Inflammatory macrophage (primary cell): ENCODE results near the gene RALGAPA2.

Experiments used
- DNase-seq, 2 donors: peaks; one replicate each; pipeline ENCODE4 v3.0.0-alpha.2; 2020 to 2022

Gene RALGAPA2

DNA sequence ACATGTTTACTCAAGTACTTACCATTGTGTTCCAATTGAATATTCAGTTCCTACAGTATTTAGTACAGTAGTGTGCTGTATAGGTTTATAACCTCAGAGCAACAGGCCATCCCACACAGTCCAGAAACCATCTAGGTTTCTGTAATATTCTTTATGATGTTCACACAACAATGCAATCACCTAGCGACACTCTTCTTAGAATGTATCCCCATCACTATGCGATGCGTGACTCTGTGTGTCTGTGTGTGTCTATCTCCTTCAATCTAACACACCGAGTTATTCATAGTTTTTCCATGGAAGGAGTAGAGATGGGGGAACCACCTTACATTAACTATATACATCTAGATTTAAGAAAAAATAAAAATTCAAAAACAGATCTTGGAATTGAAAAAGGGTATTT, 182.8 kb downstream of the RALGAPA2 start:
- DNase-seq: no peak

DNA sequence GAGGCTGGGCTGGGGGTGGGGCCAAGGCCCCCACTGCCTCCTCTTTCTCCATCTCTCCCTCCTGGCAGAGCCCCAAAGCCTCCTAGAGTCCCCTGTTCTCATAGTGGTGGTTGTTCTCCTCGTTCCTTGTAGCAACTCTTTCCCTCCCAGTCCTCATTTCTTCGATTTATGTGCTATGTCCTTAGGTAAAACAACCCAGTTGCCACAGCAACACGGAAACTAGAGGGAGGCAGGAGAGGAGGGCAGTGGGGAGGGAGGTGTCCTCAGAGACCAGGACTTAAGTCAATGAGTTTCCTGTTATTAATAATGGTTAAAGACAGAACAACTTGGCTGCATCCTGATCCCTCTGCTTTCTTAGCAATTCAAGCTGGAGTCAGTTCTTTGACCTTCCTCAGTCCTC, 183.6 kb downstream of the RALGAPA2 start:
- no peak for DNase-seq

DNA sequence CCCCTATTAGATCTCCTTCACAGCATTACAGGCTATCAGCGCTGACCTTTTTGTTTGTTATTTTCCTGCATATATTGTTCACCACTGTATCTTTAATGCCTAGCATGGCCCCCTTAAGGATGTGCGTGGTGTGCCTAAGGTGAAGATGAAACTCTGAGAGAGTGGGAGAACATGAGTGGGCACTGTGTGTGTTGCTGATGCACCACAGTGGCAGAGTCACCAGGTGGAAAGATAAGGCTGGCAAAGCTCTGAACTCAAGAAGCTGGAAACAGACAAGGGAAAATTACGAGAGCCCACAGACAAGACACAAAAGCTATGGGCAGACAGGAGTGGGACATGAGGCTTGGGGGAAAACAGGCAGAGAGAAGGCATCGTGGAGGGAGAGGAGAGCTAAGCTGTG, 184.8 kb downstream of the RALGAPA2 start:
- no peak for DNase-seq

DNA sequence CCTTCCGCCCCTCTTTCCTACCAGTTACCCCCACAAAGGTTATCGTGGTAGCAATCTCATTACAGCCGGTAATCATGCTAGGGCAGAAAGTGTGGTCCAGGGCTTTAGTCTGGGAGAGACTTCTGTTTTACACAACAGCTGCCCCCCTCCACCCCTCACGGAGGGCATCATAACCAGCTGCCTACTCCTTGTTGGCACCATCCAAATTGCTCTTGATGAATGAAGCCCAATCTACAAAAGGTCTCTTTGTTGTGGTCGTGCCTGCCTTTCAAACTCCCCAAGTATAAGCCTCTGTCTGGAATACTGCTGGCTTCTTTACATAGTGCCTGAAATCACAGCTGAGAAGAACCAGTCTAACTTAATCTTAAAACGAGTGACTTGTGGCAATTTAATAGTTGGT, 186.7 kb downstream of the RALGAPA2 start:
- no peak for DNase-seq

DNA sequence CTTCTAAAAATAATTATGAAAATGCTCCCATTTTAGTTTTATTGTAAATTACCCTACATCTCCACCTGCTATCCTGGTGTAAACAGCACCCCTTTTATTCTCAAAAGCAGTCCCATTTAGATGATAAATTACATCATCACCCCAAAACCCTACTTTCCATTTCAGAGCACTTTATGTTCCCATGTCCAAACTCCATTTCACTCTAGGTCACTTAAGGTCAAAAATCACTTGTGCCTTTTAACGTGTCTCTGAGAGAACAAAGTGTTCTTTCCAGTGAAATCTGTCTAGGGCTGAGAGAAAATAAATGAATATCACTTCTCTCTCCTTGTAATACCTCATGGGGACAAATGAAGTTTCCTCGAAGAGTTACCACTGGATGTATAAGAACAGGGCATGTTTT, 187.2 kb downstream of the RALGAPA2 start:
- DNase-seq: no peak

DNA sequence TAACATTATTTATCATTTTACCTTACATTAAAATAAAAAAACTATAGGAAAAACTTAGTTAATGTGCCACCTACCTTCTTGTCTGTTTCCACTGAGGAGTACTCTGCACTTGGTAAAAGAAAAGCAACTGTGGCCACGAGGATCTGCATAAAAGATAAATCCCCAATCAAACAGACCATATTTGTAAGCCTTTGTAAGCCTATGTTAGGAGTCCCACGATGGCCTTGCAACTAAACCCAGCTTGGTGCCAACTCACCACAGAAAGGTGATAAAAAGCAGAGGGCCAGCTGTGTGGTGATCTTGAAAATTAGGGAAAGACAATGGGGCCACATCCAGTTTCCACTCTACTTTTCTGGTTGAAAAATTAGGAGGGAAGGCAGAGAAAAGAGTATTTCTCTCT, 187.7 kb downstream of the RALGAPA2 start:
- no peak for DNase-seq

DNA sequence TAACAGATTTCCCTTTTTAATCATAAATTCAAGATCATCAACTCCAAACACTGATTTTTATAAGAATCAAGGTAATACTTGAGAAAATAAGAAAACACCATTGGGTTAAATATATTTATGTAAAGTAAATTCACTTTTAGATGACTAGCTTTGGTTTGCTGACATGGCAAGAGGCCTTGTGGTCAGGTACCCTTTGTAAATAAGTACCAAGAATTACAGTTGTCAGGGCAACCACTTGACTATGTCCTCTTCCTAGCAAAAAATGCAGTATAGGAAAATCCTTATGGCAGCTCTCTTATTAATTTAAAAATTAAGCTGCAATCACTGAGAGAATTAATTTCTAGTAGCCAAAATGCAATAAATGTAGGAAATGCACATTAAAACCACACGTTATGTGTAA, 190.7 kb downstream of the RALGAPA2 start:
- no peak for DNase-seq

DNA sequence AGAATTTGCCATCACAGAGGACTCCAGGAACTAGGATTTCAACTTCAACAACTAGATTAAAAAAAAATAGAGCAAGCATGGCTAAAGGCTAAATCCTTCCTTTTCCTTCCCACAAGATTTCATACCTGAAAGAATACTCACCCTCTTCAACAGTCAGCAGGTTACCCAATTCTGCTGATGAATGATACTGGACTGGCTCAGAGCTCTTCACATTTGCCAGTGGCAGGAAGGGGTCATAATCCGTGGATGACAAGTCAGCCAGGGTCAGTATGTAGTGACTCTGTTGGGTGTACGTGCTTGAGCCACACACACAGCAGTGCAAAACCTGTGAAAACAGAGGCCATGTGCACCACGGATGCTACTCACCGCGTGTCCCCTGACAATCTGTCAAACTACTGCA, 191.7 kb downstream of the RALGAPA2 start:
- DNase-seq: no peak

DNA sequence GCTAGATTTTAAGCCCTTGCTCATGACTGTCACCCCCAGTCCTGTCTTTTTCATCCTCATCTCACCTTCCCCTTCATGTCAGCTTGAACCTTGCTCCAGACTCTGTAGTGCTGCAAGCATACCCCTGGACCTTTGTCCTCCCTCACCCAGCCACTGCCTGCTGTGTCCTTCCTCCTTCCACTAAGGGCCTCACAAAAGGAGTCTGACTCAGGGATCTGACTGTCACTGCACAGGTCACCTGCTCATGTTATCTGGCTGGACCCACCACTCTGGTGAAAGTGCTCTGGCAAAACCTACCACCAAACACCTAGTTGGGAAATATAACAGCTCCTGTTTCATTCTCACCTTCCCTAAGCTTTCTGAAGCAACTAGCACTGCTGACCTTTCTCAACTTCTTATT, 193.2 kb downstream of the RALGAPA2 start:
- no peak for DNase-seq

DNA sequence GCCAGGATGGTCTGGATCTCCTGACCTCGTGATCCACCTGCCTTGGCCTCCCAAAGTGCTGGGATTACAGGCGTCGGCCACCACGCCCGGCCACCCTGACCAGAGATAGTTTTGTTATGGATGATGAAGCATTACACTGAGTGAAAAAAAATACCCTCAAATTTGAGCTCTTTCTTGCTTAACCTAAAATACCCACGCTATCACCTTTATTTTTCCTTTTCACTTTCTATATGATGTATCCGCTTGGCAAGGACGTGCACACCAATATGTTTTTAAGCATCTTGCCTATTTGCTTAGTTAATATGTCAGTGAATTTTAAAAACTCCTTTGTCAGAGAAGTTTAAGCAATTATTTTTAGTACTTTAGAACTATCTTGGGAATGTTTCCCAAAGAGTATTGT, 194.2 kb downstream of the RALGAPA2 start:
- no peak for DNase-seq

DNA sequence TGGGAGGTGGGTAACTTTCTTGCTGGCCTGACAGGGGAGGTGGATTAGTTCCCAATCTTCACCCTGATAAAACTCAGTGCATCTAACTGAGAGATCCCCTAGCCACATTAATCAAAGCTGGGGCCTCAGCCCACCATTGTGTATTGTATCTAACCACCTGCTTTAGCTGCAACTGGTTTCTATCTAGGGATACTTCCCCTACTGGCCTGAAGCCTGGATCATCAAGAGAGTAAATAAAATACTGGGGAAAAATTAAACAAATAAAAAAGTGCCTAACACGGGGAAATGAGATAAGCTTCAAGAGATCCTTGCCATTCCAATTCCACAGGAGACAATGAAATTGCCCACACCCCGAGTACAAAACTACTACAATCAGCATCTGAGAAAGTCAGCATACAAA, 195.1 kb downstream of the RALGAPA2 start:
- DNase-seq: no peak

DNA sequence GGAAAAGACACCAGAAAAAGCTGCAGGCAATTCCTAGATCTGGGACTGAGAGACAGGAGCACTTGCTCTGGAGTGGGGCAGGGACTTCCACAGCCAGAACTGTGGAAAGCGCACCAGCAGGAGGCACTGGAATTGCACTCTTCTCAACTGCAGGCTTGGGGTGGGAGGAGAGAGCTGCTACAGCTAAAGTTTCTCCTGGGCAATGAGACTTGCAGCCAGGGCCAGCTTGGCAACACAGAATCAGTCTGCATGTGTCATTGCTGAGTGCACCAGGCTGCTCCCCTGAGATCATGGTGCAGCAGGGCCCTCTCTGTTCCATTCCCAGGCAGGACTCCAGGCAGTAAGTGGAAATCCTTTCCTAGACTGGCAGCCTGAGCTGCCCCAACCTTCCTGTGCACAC, 198.7 kb downstream of the RALGAPA2 start:
- DNase-seq: no peak

DNA sequence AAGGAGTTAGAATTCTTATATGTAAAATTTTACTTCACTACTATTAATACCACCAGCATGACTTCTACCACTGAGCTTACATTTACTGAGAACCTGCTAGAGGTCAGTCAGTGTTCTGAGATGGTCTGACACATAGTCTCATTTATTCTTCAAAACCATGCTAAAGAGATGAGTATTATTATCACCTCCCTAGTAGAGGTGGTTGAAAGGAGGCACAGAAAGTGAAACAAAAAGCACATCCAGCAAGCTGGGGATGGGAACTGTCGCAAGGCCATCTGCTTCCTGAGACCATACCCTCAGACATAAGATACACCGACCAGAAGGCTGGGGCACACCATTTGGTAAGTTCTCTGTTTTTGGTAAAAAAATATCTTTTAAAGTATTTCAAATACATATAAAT, 206.9 kb downstream of the RALGAPA2 start:
- no peak for DNase-seq

DNA sequence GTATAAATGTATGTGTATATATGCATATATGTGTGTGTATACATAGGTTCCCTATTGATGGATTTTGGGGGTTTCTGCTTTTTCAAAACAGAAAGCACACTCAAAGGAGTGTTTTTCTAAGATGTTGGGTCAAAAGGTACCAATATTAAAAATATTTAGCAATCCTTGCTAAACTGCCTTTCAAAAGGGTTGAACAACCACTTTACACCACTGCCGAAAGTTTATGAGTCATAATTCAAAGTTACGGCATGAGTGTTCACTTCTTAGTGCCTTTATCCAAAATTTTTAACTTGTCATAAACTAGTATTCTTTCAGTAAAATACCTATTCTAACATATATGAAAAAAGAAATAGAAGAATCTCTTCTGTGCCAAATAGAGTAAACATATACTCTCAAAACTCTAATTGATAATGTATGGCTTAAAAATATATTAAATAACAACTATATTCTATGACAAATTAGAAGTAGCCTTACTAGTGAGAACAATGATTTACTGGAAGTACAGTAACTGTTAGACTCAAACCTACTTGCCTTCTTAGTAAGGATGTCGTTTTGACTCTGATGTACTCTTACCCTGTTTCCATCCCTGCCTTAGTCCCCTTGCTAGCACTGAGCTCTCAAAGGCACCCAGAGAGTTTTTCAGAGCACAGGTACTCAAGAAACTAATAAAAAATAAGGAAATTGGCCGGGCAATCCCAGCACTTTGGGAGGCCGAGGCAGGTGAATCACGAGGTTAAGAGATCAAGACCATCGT, 208.5 kb downstream of the RALGAPA2 start:
- DNase-seq: no peak

DNA sequence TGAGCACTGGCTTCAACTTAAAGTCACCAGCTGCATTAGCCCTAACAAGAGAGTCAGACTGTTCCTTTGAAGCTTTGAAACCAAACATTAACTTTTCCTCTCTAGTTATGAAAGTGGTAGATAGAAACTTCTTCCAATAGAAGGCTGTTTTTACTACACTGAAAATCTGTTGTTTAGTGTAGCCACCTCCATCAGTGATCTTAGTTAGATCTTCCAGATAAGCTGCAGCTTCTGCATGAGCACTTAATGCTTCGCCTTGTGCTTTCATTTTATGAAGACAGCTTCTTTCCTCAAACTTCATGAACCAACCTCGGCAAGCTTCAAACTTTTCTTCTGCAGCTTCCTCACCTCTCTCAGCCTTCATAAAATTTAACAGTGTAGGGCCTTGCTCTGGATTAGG, 211.3 kb downstream of the RALGAPA2 start:
- DNase-seq: no peak

DNA sequence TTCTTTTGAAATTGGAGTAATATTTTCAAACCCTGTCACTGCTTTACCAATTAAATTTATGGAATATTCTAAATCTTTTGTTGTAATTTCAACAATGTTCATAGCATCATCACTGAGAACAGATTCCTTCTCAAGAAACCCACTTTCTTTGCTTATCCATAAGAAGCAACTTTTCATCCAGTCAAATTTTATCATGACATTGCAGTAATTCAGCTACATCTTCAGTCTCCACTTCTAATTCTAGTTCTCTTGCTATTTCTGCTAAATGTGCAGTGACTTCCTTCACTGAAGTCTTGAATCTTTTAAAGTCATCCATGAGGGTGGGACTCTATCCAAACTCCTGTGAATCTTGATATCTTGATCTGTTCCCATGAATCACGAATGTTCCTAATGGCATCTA, 212.1 kb downstream of the RALGAPA2 start:
- DNase-seq: no peak

DNA sequence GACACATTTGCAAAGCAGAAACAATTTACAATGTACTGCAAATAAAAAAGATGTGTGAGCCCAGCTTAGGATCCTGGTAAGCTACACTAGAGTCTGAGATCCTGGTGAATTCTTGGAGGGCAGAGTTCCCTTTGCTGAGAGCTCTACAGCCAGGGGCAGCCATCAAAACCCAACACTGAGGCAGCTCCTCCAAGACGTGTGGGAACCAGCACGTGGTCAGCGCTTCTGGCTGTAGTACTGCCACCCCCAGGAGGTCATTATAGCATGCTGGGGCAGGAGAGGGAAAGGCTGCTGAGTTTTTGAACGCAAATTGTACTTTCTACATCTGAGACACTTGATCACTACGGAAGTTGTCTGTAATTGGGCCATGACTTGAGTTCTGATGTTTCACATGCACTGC, 213.0 kb downstream of the RALGAPA2 start:
- DNase-seq: no peak

DNA sequence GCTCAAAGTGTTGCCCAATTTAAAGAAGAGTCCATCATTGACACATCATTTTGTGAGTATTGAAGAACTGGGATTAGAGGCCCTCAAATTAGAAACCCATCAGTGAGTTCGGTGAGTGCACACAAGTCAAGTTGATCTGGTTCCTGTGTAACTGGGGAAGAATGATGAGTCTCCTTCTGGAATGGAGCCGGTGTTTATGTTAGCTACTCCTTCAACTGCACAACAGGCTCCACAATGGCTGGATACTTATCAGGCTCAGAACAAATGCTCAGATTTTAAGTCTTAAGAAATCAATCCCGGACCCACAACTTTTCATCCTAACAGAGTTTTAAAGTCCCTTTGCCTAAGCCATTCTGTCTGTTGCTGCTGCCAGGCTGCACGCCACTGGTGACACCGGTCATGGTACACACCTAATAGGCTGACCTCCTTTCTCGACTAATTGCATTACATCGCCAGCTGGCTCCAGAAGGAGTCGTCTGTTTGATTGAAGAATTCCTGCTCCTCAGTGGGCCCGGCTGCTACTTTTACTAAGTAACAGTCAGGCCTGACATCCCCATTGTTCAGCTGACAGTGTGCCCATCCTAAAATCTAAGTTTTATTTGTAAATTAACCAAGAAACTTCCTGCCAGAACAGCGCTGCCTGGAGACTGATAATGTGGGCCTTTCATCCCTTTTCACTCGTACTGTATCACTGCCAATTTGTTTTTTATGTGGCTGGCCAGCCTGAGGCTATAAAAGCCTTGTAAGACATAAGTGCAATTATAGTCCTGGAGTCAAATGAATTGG, 214.2 kb downstream of the RALGAPA2 start:
- DNase-seq: no peak

DNA sequence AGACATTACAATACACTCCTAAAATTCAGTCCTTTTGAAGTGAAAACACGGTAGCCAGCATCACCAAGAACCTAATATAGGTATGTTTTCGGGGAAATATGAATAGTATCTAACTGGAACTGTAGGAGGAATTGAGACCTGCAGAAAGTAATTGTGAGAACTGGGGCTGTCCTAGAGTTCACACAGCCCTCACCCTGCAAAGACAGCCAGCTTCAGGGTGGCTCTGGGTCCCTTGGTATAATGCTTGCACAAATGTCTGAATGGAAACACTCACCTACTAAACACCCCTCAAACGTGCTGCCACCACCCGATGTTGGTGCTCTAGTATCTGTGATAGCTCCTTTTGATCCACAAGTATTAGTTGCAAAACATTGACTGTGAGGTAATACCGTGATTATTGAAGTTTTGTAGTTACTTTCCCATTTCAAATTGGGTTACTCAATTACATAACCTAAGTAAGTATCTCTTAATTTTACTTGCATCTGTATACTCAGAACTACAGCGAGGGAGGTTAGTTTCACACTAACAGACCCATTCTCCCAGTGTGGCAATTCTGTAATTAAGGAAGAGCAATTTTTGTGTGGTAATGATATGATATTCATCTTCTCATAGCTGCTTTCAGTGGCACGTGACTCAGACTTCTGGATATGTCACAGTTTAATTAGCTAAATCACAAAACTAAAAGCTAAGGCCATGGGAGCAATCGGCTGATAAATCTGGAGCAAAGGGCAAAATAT, 215.0 kb downstream of the RALGAPA2 start:
- DNase-seq: no peak

DNA sequence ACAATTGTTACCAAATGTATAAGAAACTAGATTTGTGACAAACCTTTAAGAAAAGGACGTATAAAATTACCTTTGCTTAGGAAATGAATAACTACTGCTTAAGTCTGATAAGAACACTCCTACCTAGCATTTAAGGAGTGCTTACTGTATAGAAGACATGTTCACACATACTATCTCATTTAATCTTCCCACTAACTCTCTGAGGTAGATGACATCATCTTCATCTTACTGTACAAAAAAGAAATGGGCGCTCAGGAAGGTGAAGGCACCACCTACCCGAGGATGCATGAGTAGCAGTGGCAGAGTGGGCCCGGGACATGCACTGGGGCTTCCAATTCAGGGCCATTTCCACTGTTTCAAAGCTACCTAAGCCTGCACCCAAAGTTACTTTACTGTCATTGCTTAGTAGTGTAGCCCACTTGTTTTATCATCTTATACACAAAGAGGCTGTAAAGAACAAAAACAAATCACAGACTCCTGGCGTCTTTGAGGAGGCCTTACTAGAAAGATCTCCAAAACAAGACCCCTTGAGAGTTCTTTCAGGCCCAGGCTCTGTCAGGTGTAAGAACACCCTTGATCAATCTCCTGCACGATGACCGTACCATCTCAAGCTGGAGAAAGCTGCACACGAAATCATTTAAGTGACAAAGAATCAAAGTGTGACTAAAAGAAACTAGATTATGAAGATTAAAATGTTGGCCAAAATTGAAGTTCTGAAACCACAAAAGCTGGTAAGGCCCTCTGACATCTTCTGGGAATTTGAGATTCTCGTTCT, 216.5 kb downstream of the RALGAPA2 start:
- no peak for DNase-seq

DNA sequence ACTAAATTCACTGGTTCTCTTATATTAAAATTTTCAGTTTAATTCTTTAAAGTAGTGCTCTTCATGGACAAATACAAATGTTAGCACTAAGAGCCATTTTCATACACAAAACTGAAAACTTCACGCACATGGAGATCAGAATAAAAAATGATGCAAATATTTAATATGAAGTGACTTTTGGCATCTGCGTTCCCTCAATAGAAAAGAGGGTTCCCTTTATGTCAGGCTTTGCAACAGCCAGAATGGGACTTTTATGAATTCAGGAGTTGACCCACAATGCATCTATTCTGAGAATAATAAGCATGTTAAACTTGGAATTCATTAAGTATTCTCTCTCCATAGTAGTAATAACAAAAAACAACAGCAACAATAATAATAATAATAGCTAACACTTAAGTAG, 218.7 kb downstream of the RALGAPA2 start:
- no peak for DNase-seq

DNA sequence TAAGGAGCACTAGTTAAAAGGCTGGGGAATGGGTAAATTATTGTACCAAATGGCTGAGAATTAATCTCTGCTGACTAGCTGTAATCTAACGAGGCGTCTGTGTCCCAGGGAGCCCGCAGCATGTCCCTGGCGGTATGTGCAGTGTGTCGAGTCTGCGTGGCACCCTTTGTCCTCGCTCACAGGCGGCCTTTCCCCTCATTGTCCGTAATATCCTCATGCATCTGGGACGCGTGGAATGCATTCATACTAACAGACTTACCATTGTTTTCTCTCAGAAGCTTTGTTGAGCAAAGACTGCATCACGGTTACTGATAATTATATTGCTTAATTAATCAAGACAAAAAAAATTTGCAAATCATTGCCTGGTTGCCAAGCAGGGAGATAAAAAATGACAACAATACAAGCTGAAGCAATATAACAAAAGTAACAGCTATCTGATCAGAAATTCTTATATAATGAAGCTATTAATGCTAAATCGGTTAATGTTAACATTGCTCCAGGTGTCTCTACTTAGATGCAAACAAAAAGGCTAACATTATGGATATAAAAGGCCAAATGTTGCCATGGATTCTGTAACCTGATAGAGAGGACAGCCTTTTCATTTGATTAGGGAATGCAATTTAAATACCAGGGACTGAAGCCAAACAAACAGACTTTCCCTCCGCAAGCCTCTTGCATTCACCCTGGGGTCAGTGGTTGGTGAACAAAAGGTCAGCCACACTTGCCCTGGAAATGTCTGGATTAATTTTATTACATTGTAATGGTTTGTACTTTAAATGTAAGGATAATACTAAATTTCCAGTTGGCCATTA, 219.7 kb downstream of the RALGAPA2 start:
- DNase-seq: no peak
